ENCODE data around the gene TNS1.

TNS1 gene

DNA sequence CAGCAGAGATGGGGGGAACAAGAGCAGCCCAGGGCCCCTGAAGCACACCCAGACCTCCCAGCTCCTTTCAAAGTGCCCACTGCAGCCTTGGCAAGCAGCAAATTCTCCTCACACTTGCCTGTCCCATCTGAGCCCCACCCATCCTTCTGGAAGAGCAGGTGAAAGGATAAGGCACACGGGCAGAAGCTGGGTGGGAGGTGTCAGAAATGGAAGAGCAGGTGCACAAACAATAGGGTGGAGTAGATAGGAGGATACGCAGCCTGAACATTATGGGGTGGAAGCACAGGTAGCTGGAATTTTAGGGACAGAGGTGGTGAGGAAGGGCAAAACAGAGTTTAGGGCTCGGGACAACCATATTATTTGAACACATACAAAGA is 69.2 kb downstream of the TNS1 start:
- Histone ChIP-seq H3K9me3 (no peaks in the 10 kb centered on the region), H3K4me1 (ENCODE audit: control insufficient read depth in 1 of 2, insufficient read depth in 1 of 2, low read depth in 1 of 2, low read length in 1 of 2) (peaks cover 10% of the 10 kb centered on the region in 2 experiments), H3K27ac (no peak overlapping the region), H3K4me3 (ENCODE audit: low read depth in 1 of 2, low read length in 1 of 2) (no peak overlapping the region), H3K27me3 (peaks cover 12% of the 10 kb centered on the region), H3K36me3 (no peaks in the 10 kb centered on the region)
- TF ChIP-seq, protein P1, sequence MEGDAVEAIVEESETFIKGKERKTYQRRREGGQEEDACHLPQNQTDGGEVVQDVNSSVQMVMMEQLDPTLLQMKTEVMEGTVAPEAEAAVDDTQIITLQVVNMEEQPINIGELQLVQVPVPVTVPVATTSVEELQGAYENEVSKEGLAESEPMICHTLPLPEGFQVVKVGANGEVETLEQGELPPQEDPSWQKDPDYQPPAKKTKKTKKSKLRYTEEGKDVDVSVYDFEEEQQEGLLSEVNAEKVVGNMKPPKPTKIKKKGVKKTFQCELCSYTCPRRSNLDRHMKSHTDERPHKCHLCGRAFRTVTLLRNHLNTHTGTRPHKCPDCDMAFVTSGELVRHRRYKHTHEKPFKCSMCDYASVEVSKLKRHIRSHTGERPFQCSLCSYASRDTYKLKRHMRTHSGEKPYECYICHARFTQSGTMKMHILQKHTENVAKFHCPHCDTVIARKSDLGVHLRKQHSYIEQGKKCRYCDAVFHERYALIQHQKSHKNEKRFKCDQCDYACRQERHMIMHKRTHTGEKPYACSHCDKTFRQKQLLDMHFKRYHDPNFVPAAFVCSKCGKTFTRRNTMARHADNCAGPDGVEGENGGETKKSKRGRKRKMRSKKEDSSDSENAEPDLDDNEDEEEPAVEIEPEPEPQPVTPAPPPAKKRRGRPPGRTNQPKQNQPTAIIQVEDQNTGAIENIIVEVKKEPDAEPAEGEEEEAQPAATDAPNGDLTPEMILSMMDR (IDR thresholded peaks at IDR 0.05), result no peak

DNA sequence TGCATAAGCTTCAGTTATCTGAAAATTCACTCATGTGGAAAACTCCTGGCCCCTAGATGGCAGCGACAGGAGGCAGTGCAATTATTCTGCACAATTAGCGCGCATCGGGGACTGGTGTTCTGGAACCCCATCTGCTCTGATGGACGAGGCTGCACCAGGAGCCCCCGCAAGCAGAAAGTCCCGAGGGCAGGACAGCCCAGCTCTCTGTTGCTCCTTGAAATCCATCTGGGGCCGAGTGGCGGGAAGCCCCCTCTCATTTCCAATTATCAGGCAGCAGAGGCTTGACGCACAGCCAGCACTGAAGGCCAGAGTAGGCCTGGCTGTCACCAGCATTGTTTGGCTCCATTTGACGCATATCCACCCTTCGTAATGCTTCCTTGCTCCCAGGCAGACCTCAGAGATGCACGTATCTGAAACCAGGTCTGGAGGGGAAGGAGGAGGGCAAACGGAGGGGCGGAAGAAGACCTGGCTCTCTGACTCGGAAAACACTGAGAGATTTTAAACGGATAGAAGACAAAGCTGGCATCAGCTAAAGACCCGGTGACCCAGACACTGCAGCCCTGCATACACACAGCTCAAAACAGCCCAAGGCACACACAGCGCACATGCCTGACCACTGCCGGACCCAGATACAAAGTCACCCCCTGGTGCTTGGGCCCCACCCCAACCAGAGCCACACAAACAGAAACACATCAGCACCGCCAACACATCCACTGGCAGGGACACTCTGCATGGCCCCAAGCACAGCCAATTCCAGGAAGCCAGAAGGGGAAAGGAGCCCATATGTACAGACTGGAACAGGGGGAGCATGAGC is 69.8 kb downstream of the TNS1 start:
- Histone ChIP-seq H3K4me3 (ENCODE audit: low read depth in 1 of 2, low read length in 1 of 2) (no peak overlapping the region), H3K27me3 (peaks cover 12% of the 10 kb centered on the region), H3K36me3 (no peaks in the 10 kb centered on the region), H3K4me1 (ENCODE audit: control insufficient read depth in 1 of 2, insufficient read depth in 1 of 2, low read depth in 1 of 2, low read length in 1 of 2) (peaks cover 10% of the 10 kb centered on the region in 2 experiments), H3K27ac (no peak overlapping the region), H3K9me3 (no peaks in the 10 kb centered on the region)
- TF ChIP-seq, protein P1 (IDR thresholded peaks at IDR 0.05), result no peak

DNA sequence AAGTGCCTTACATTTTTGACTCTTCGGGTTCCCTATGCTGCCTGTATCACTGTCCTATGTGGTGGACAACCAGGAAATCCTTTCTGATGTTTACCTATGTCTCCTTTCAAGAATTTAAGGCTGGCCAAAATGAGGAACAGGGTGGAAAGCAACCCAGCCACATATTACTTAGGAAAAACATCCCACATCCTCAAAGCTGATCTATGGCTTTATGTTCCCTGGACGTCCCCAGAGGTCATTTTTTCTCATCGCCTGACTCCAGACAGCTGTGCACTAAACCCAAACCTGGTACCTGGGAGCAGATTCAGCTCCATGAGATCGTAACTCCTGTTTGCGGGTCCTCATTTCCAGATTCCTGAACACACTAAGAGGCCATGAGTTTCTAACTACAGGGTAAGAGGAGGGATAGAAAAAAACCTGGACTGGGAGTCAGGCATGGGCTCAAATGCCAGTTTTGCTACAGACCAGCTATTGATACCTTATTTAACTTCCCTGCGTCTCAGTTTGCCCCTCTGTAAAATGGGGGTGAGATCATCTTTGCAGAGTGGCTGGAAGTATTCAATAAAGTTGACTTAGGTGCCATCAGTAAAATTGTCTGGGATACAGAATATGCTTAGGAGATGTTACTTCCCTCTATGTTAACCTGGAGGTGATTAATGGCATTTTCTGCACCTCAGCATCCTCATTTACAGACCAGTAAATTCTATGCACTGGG is 70.8 kb downstream of the TNS1 start:
- Histone ChIP-seq H3K27me3 (peaks cover 12% of the 10 kb centered on the region), H3K4me1 (ENCODE audit: control insufficient read depth in 1 of 2, insufficient read depth in 1 of 2, low read depth in 1 of 2, low read length in 1 of 2) (peaks cover 10% of the 10 kb centered on the region in 2 experiments), H3K27ac (no peak overlapping the region), H3K36me3 (no peaks in the 10 kb centered on the region), H3K4me3 (ENCODE audit: low read depth in 1 of 2, low read length in 1 of 2) (no peak overlapping the region), H3K9me3 (no peaks in the 10 kb centered on the region)
- TF ChIP-seq, protein P1 (IDR thresholded peaks at IDR 0.05), result no peak

DNA sequence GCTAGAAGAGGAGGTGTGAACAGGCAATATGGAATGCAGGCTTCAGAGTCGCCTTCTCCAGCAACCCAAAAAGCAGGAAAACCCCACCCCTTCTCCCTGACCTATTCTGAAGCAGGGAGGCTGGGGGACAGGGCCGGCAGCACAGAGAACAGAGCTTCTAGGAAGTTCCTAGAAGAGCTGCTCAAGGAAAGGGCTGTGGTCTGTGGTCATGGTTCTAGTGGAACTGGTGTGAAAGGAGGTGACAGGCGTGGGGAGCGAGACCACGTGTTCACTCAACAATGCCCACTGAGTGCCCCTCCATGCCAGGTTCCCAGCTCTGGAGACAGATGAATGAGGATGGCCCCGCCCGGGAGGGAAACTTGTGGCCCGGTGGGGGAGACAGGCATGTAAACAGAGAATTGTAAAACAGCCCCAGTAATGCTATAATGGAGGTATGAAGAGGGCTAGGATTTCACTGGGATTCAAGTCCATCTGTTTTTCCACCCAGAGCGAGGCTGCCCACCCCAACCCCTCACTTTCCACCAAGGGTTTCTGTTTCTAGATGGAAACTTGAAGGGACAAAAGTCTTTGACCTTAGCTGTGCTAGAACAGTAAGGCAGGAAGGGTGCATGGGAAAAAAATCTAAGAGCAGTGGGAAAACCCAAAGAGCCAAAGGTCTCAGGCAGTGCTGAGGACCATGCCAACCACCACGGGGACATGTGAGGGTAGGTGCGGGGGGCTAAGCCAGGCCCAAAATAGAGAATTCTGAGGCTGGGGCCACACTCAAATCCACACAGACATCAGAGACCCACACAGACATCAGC is 71.8 kb downstream of the TNS1 start:
- H3K4me3 ChIP-seq (ENCODE audit: low read depth in 1 of 2, low read length in 1 of 2), result no peak overlapping the region
- TF ChIP-seq, protein P1 (IDR thresholded peaks at IDR 0.05), result no peak
- H3K27me3 ChIP-seq, result peaks cover 12% of the 10 kb centered on the region
- no peaks in the 10 kb centered on the region for H3K9me3 ChIP-seq
- no peak overlapping the region for H3K27ac ChIP-seq
- H3K4me1 ChIP-seq (ENCODE audit: control insufficient read depth in 1 of 2, insufficient read depth in 1 of 2, low read depth in 1 of 2, low read length in 1 of 2), result peaks cover 10% of the 10 kb centered on the region in 2 experiments
- no peaks in the 10 kb centered on the region for H3K36me3 ChIP-seq

Data from neutrophil (primary cell).